HG03045 (cell line): ENCODE results near the gene VWC2.
"Not testable (repeated sequence)": the region's sequence is repeated elsewhere in the genome, so short reads cannot be mapped to it uniquely, and the experiment has no call there.

Experiments
- ATAC-seq: cut with Tn5 transposase; IDR thresholded peaks from one replicate; pipeline ENCODE4 v1.9.1; 2021; ENCODE audit warnings: mild to moderate bottlenecking, moderate library complexity; ENCODE audit not compliant: unreplicated experiment

The VWC2 gene

GRCh38 chr7:49848211-49848841 is 74.9 kb downstream of the VWC2 start:
- no peak for ATAC-seq

- no peak for ATAC-seq
These were observed 77.6 kb downstream of the VWC2 start for GRCh38 chr7:49850921-49851613.

- ATAC-seq: not testable (repeated sequence)
These were observed 78.1 kb downstream of the VWC2 start for GRCh38 chr7:49851614-49851934.

- peak; percentile 64 for ATAC-seq
These were observed 79.4 kb downstream of the VWC2 start for GRCh38 chr7:49852619-49853462.

GRCh38 chr7:49855281-49855980 is 82.0 kb downstream of the VWC2 start:
- no peak for ATAC-seq

- no peak for ATAC-seq
These were observed 86.9 kb downstream of the VWC2 start for GRCh38 chr7:49860293-49860692.

GRCh38 chr7:49866076-49866735 is 92.8 kb downstream of the VWC2 start:
- ATAC-seq: no peak

GRCh38 chr7:49866910-49867309 is 93.5 kb downstream of the VWC2 start:
- ATAC-seq: no peak

- no peak for ATAC-seq
These were observed 100.0 kb downstream of the VWC2 start for GRCh38 chr7:49873420-49873819.

- no peak for ATAC-seq
These were observed 101.9 kb downstream of the VWC2 start for GRCh38 chr7:49875336-49875735.

GRCh38 chr7:49876202-49876601 is 102.8 kb downstream of the VWC2 start:
- ATAC-seq: no peak

- ATAC-seq: no peak
These were observed 104.7 kb downstream of the VWC2 start for GRCh38 chr7:49878089-49878488.

GRCh38 chr7:49878627-49879026 is 105.2 kb downstream of the VWC2 start:
- ATAC-seq: no peak

GRCh38 chr7:49883933-49884332 is 110.5 kb downstream of the VWC2 start:
- ATAC-seq: no peak

GRCh38 chr7:49885593-49886285 is 112.3 kb downstream of the VWC2 start:
- no peak for ATAC-seq

GRCh38 chr7:49892481-49892880 is 119.0 kb downstream of the VWC2 start:
- ATAC-seq: no peak

- no peak for ATAC-seq
These were observed 119.7 kb downstream of the VWC2 start for GRCh38 chr7:49893131-49893530.

GRCh38 chr7:49894543-49894942 is 121.1 kb downstream of the VWC2 start:
- ATAC-seq: no peak

GRCh38 chr7:49911909-49912308 is 138.5 kb downstream of the VWC2 start:
- no peak for ATAC-seq

GRCh38 chr7:49926720-49927119 is 153.3 kb downstream of the VWC2 start:
- ATAC-seq: no peak
